Measurements from ENCODE around the gene LDB3.

Gene LDB3

GRCh38 chr10:86663576-86664339 lies 4.6 kb upstream of the LDB3 start:
- no peak for DNase-seq
- H3K27ac ChIP-seq (ENCODE audit: low read length), result no peak overlapping the region
- TF ChIP-seq EZH2 (IDR thresholded peaks at IDR 0.05; ENCODE audit: borderline replicate concordance, low read depth, low read length, severe bottlenecking) (no peak), CTCF (IDR thresholded peaks at IDR 0.05; ENCODE audit: borderline replicate concordance, extremely low read depth, low read length, poor library complexity, severe bottlenecking) (no peak)
- H3K9me3 ChIP-seq (ENCODE audit: insufficient read depth, low read length, severe bottlenecking), result no peaks in the 10 kb centered on the region
- H2AFZ ChIP-seq (ENCODE audit: low read depth, low read length), result no peak overlapping the region
- no peaks in the 10 kb centered on the region; the same call in 1 of the 2 replicates for H4K20me1 ChIP-seq (ENCODE audit: insufficient read depth, low read length)
- ATAC-seq (ENCODE audit: insufficient read depth, low read depth), result no peak
- H3K27me3 ChIP-seq (ENCODE audit: insufficient read depth, low read length, poor library complexity), result no peaks in the 10 kb centered on the region
- no peaks in the 10 kb centered on the region for H3K79me2 ChIP-seq (ENCODE audit: insufficient read depth, low read length)
- no peaks in the 10 kb centered on the region for H3K36me3 ChIP-seq (ENCODE audit: insufficient read depth, low read length)
- H3K9ac ChIP-seq (ENCODE audit: low read depth, low read length), result no peak overlapping the region
- no peak overlapping the region for H3K4me3 ChIP-seq (ENCODE audit: low read depth in 1 of 2, low read length in 2 of 2)
- H3K4me1 ChIP-seq (ENCODE audit: insufficient read depth, low read length), result no peaks in the 10 kb centered on the region
- no peak overlapping the region for H3K4me2 ChIP-seq (ENCODE audit: insufficient read depth, low read length)

GRCh38 chr10:86664341-86665217 lies 3.7 kb upstream of the LDB3 start:
- TF ChIP-seq CTCF (IDR thresholded peaks at IDR 0.05; ENCODE audit: borderline replicate concordance, extremely low read depth, low read length, poor library complexity, severe bottlenecking), result no peak
- no peak for TF ChIP-seq EZH2 (IDR thresholded peaks at IDR 0.05; ENCODE audit: borderline replicate concordance, low read depth, low read length, severe bottlenecking)
- no peak overlapping the region for H2AFZ ChIP-seq (ENCODE audit: low read depth, low read length)
- H3K27ac ChIP-seq (ENCODE audit: low read length), result no peak overlapping the region
- H3K4me2 ChIP-seq (ENCODE audit: insufficient read depth, low read length), result no peak overlapping the region
- no peaks in the 10 kb centered on the region; the same call in 1 of the 2 replicates for H4K20me1 ChIP-seq (ENCODE audit: insufficient read depth, low read length)
- H3K9me3 ChIP-seq (ENCODE audit: insufficient read depth, low read length, severe bottlenecking), result no peaks in the 10 kb centered on the region
- no peak overlapping the region for H3K4me3 ChIP-seq (ENCODE audit: low read depth in 1 of 2, low read length in 2 of 2)
- H3K36me3 ChIP-seq (ENCODE audit: insufficient read depth, low read length), result no peaks in the 10 kb centered on the region
- no peaks in the 10 kb centered on the region for H3K27me3 ChIP-seq (ENCODE audit: insufficient read depth, low read length, poor library complexity)
- no peaks in the 10 kb centered on the region for H3K4me1 ChIP-seq (ENCODE audit: insufficient read depth, low read length)
- ATAC-seq (ENCODE audit: insufficient read depth, low read depth) (no peak), DNase-seq (no peak)
- H3K9ac ChIP-seq (ENCODE audit: low read depth, low read length), result no peak overlapping the region
- no peaks in the 10 kb centered on the region for H3K79me2 ChIP-seq (ENCODE audit: insufficient read depth, low read length)

- H3K79me2 ChIP-seq (ENCODE audit: insufficient read depth, low read length), result no peaks in the 10 kb centered on the region
- no peak overlapping the region for H3K9ac ChIP-seq (ENCODE audit: low read depth, low read length)
- no peaks in the 10 kb centered on the region; the same call in 1 of the 2 replicates for H4K20me1 ChIP-seq (ENCODE audit: insufficient read depth, low read length)
- no peaks in the 10 kb centered on the region for H3K27me3 ChIP-seq (ENCODE audit: insufficient read depth, low read length, poor library complexity)
- TF ChIP-seq EZH2 (IDR thresholded peaks at IDR 0.05; ENCODE audit: borderline replicate concordance, low read depth, low read length, severe bottlenecking) (no peak), CTCF (IDR thresholded peaks at IDR 0.05; ENCODE audit: borderline replicate concordance, extremely low read depth, low read length, poor library complexity, severe bottlenecking) (no peak)
- no peak for ATAC-seq (ENCODE audit: insufficient read depth, low read depth)
- no peaks in the 10 kb centered on the region for H3K9me3 ChIP-seq (ENCODE audit: insufficient read depth, low read length, severe bottlenecking)
- no peak overlapping the region for H3K4me3 ChIP-seq (ENCODE audit: low read depth in 1 of 2, low read length in 2 of 2)
- DNase-seq, result no peak
- no peak overlapping the region for H3K4me2 ChIP-seq (ENCODE audit: insufficient read depth, low read length)
- no peak overlapping the region for H2AFZ ChIP-seq (ENCODE audit: low read depth, low read length)
- H3K4me1 ChIP-seq (ENCODE audit: insufficient read depth, low read length), result no peaks in the 10 kb centered on the region
- no peaks in the 10 kb centered on the region for H3K36me3 ChIP-seq (ENCODE audit: insufficient read depth, low read length)
- H3K27ac ChIP-seq (ENCODE audit: low read length), result no peak overlapping the region
These were observed 3.1 kb upstream of the LDB3 start for GRCh38 chr10:86665218-86665607.
